ENCODE results near the gene GIPR.

Gene GIPR

GRCh38 chr19:45650722-45651121 is 17.3 kb upstream of the GIPR start:
- Histone ChIP-seq H3K27me3 (peaks cover 39% of the 10 kb centered on the region), H3K4me3 (ENCODE audit: low read depth in 1 of 2, low read length in 1 of 2) (no peak overlapping the region), H3K27ac (no peak overlapping the region), H3K4me1 (ENCODE audit: control insufficient read depth in 1 of 2, insufficient read depth in 1 of 2, low read depth in 1 of 2, low read length in 1 of 2) (peaks cover 4 to 5% of the 10 kb centered on the region in 2 experiments), H3K9me3 (no peaks in the 10 kb centered on the region), H3K36me3 (no peaks in the 10 kb centered on the region)
- TF ChIP-seq, protein P1, sequence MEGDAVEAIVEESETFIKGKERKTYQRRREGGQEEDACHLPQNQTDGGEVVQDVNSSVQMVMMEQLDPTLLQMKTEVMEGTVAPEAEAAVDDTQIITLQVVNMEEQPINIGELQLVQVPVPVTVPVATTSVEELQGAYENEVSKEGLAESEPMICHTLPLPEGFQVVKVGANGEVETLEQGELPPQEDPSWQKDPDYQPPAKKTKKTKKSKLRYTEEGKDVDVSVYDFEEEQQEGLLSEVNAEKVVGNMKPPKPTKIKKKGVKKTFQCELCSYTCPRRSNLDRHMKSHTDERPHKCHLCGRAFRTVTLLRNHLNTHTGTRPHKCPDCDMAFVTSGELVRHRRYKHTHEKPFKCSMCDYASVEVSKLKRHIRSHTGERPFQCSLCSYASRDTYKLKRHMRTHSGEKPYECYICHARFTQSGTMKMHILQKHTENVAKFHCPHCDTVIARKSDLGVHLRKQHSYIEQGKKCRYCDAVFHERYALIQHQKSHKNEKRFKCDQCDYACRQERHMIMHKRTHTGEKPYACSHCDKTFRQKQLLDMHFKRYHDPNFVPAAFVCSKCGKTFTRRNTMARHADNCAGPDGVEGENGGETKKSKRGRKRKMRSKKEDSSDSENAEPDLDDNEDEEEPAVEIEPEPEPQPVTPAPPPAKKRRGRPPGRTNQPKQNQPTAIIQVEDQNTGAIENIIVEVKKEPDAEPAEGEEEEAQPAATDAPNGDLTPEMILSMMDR (IDR thresholded peaks at IDR 0.05), result no peak

DNA sequence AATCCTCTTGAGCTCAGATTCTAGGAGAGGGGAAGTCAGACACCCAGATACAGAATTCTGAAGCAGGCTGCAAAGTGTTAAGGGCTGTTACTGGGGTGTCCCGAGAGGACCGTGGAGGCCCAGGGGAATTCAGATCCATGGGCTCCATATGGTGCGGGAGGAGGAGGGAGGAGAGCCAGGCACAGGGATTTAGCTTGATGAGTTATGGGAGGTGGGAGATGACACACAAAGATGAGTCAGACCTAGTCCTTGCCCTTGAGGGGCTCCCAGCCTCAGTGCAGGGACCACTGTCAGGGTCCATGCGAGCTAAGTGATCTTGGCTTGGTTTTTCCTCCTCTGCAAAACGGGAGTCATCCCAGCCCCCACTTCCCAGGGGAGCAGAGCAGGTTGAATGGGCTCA is 14.4 kb upstream of the GIPR start:
- Histone ChIP-seq H3K4me3 (ENCODE audit: low read depth in 1 of 2, low read length in 1 of 2) (no peak overlapping the region), H3K36me3 (no peaks in the 10 kb centered on the region), H3K27ac (no peak overlapping the region), H3K4me1 (ENCODE audit: control insufficient read depth in 1 of 2, insufficient read depth in 1 of 2, low read depth in 1 of 2, low read length in 1 of 2) (no peaks in the 10 kb centered on the region), H3K27me3 (peaks cover 26% of the 10 kb centered on the region), H3K9me3 (no peaks in the 10 kb centered on the region)
- TF ChIP-seq, protein P1 (IDR thresholded peaks at IDR 0.05), result no peak

GRCh38 chr19:45655073-45655472 is 12.9 kb upstream of the GIPR start:
- no peak overlapping the region for H3K4me3 ChIP-seq (ENCODE audit: low read depth in 1 of 2, low read length in 1 of 2)
- peaks cover 35% of the 10 kb centered on the region for H3K27me3 ChIP-seq
- H3K36me3 ChIP-seq, result no peaks in the 10 kb centered on the region
- no peak overlapping the region for H3K27ac ChIP-seq
- H3K9me3 ChIP-seq, result no peaks in the 10 kb centered on the region
- no peaks in the 10 kb centered on the region for H3K4me1 ChIP-seq (ENCODE audit: control insufficient read depth in 1 of 2, insufficient read depth in 1 of 2, low read depth in 1 of 2, low read length in 1 of 2)
- TF ChIP-seq, protein P1 (IDR thresholded peaks at IDR 0.05), result no peak

GRCh38 chr19:45657520-45658167 is 10.4 kb upstream of the GIPR start:
- no peaks in the 10 kb centered on the region for H3K36me3 ChIP-seq
- H3K4me1 ChIP-seq (ENCODE audit: control insufficient read depth in 1 of 2, insufficient read depth in 1 of 2, low read depth in 1 of 2, low read length in 1 of 2), result no peaks in the 10 kb centered on the region
- H3K27me3 ChIP-seq, result peaks cover 41% of the 10 kb centered on the region
- H3K9me3 ChIP-seq, result no peaks in the 10 kb centered on the region
- TF ChIP-seq, protein P1 (IDR thresholded peaks at IDR 0.05), result no peak
- no peak overlapping the region for H3K4me3 ChIP-seq (ENCODE audit: low read depth in 1 of 2, low read length in 1 of 2)
- H3K27ac ChIP-seq, result no peak overlapping the region

GRCh38 chr19:45659096-45659729 is 8.8 kb upstream of the GIPR start:
- H3K9me3 ChIP-seq, result no peaks in the 10 kb centered on the region
- no peaks in the 10 kb centered on the region for H3K36me3 ChIP-seq
- no peaks in the 10 kb centered on the region for H3K4me1 ChIP-seq (ENCODE audit: control insufficient read depth in 1 of 2, insufficient read depth in 1 of 2, low read depth in 1 of 2, low read length in 1 of 2)
- TF ChIP-seq, protein P1 (IDR thresholded peaks at IDR 0.05), result no peak
- no peak overlapping the region for H3K4me3 ChIP-seq (ENCODE audit: low read depth in 1 of 2, low read length in 1 of 2)
- peaks cover 33% of the 10 kb centered on the region for H3K27me3 ChIP-seq
- no peak overlapping the region for H3K27ac ChIP-seq

All from neutrophil (primary cell).